Neural progenitor cell (in vitro differentiated cells): ENCODE data around the gene PTBP3.

Experiments used
- EZH2 ChIP-seq: fragments of 200-600 bp; sonication (generic); IDR thresholded peaks from 2 replicates; pipeline ENCODE4 v1.6.1; 2017; ENCODE audit warnings: antibody characterized with exemption, mild to moderate bottlenecking, moderate library complexity
- EZH2phosphoT487 ChIP-seq: fragments of 200-600 bp; sonication (generic); IDR thresholded peaks from 2 replicates; pipeline ENCODE4 v1.6.1; 2017; ENCODE audit warnings: antibody characterized with exemption
- TF ChIP-seq, protein P1 (sequence below): fragments of 200-600 bp; sonication (generic); IDR thresholded peaks from 2 replicates; pipeline ENCODE4 v1.5.1; 2017; ENCODE audit warnings: antibody characterized with exemption, mild to moderate bottlenecking

DNA sequence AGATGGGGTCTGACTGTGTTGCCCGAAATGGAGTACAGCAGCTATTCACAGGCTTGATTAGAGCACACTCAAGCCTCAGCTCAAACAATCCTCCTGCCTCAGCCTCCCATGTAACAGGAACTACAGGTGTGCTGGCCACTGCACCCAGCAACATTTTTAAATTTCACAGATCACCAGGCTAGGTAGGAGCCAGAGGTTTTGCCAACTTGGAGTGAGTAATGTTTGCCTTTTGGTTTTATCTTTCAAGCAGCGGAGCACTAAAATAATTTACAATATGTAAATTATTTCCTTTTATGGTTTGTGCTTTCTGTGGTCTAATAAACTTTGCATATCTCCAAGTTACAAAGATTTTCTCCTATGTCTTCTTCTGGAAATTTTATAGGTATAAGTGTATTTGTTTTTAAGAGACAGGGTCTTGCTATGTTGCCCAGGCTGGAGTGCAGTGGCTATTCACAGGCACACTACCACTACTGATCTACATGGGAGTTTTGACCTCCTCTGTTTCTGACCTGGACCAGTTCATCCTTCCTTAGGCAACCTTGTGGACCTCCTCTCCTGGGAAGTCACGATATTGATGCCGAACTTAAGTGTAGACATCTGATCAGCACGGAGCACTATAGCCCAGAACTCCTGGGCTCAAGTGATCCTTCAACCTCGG is 91.1 kb downstream of the PTBP3 start:
- TF ChIP-seq, protein P1, sequence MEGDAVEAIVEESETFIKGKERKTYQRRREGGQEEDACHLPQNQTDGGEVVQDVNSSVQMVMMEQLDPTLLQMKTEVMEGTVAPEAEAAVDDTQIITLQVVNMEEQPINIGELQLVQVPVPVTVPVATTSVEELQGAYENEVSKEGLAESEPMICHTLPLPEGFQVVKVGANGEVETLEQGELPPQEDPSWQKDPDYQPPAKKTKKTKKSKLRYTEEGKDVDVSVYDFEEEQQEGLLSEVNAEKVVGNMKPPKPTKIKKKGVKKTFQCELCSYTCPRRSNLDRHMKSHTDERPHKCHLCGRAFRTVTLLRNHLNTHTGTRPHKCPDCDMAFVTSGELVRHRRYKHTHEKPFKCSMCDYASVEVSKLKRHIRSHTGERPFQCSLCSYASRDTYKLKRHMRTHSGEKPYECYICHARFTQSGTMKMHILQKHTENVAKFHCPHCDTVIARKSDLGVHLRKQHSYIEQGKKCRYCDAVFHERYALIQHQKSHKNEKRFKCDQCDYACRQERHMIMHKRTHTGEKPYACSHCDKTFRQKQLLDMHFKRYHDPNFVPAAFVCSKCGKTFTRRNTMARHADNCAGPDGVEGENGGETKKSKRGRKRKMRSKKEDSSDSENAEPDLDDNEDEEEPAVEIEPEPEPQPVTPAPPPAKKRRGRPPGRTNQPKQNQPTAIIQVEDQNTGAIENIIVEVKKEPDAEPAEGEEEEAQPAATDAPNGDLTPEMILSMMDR: no peak
- TF ChIP-seq EZH2phosphoT487 (no peak), EZH2 (no peak)
